GM18505 (cell line): ENCODE measurements around the gene LHX6.

ENCODE experiments used
- ATAC-seq: cut with Tn5 transposase; IDR thresholded peaks from one replicate; pipeline ENCODE4 v1.9.1; 2021; ENCODE audit not compliant: unreplicated experiment
- POLR2A ChIP-seq: IDR thresholded peaks from 4 replicates; pipeline ENCODE4 v1.6.1; 2011; ENCODE audit warnings: borderline replicate concordance; ENCODE audit not compliant: insufficient read depth, insufficient read length; ENCODE audit errors: extremely low read depth

Gene LHX6

GRCh38 chr9:122183501-122183900 lies 45.3 kb downstream of the LHX6 start:
- TF ChIP-seq POLR2A, result no peak
- ATAC-seq, result no peak

- ATAC-seq, result no peak
- TF ChIP-seq POLR2A, result no peak
Measured at GRCh38 chr9:122180633-122181032, 48.1 kb downstream of the LHX6 start.

- no peak for TF ChIP-seq POLR2A
- no peak for ATAC-seq
Measured at GRCh38 chr9:122179690-122180074, 49.1 kb downstream of the LHX6 start.

- ATAC-seq, result no peak
Measured at GRCh38 chr9:122179054-122179689, 49.6 kb downstream of the LHX6 start.

GRCh38 chr9:122176916-122177315 lies 51.8 kb downstream of the LHX6 start:
- no peak for ATAC-seq
- TF ChIP-seq POLR2A, result no peak

More at GRCh38 chr9:122179054-122179689, 49.6 kb downstream of the LHX6 start:
- no peak for TF ChIP-seq POLR2A

- no peak for TF ChIP-seq POLR2A
- no peak for ATAC-seq
Measured at GRCh38 chr9:122173670-122174069, 55.1 kb downstream of the LHX6 start.

- no peak for ATAC-seq
- no peak for TF ChIP-seq POLR2A
Measured at GRCh38 chr9:122172131-122172530, 56.6 kb downstream of the LHX6 start.

- no peak for ATAC-seq
- TF ChIP-seq POLR2A, result no peak
Measured at GRCh38 chr9:122168356-122168755, 60.4 kb downstream of the LHX6 start.

GRCh38 chr9:122164286-122164685 lies 64.5 kb downstream of the LHX6 start:
- no peak for TF ChIP-seq POLR2A
- no peak for ATAC-seq

GRCh38 chr9:122162415-122162814 lies 66.3 kb downstream of the LHX6 start:
- no peak for ATAC-seq
- no peak for TF ChIP-seq POLR2A

- no peak for TF ChIP-seq POLR2A
- ATAC-seq, result no peak
Measured at GRCh38 chr9:122159925-122160246, 68.9 kb downstream of the LHX6 start.

GRCh38 chr9:122159026-122159924 lies 69.5 kb downstream of the LHX6 start, which contains the start of the genes MORN5 and NDUFA8:
MORN5 (plus strand) TSS chr9:122159908; CDS start chr9:122159973, 65 bp downstream.
NDUFA8 (minus strand) TSS chr9:122159779; CDS start chr9:122159677, 102 bp downstream.
- TF ChIP-seq POLR2A, result peak; percentile 79
- ATAC-seq, result peak; percentile 94

GRCh38 chr9:122158202-122158601 lies 70.6 kb downstream of the LHX6 start:
- no peak for TF ChIP-seq POLR2A
- no peak for ATAC-seq

GRCh38 chr9:122155796-122156195 lies 73.0 kb downstream of the LHX6 start:
- ATAC-seq, result no peak
- TF ChIP-seq POLR2A, result no peak
